GM18502 (cell line): ENCODE results near the gene XYLT1.
"Not testable (repeated sequence)": the region's sequence is repeated elsewhere in the genome, so short reads cannot be mapped to it uniquely, and the experiment has no call there.

Source experiments
- ATAC-seq: cut with Tn5 transposase; IDR thresholded peaks from one replicate; pipeline ENCODE4 v1.9.1; 2021; ENCODE audit warnings: mild to moderate bottlenecking; ENCODE audit not compliant: unreplicated experiment, poor library complexity

XYLT1 gene

DNA sequence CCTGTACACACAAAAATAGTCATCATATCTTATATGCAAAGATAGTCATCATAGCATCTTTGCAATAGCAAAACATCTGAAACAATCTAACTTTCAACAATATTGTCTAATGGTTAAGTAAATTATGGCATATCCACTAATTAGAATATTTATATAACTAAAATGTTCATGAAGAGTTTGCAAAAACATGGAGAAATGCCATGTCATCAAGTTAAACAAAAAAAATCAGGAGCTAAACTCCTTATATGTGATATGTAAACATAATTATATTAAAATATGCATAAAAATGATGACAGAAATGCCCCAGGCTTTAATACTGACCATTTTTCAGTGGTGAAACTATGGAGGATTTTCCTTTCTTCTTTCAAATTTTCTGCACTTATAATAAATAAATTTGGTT lies 22.3 kb upstream of the XYLT1 start:
- ATAC-seq = no peak

DNA sequence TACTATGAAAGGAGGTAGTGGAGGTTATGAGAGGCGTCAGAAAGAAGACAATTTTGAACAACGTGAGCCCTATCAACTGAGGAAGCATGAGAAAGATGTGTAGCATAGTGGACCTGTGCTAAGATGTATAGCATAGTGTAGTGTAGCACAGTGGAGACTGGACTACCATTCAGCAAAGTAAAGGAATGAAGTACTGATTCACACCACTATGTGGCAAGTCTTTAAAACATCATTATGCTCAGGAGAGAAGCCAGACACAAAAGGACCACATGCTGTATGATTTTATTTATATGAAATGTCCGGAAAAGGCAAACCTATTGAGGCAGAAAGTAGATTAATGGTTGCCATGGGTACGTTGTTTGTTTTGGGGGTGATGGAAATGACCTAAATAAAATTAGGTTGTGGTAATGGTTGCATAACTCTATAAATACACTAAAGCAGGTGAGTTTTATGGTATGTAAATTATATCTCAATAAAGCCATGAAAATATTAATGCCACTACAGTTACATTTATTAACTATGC lies 20.4 kb upstream of the XYLT1 start:
- no peak for ATAC-seq

DNA sequence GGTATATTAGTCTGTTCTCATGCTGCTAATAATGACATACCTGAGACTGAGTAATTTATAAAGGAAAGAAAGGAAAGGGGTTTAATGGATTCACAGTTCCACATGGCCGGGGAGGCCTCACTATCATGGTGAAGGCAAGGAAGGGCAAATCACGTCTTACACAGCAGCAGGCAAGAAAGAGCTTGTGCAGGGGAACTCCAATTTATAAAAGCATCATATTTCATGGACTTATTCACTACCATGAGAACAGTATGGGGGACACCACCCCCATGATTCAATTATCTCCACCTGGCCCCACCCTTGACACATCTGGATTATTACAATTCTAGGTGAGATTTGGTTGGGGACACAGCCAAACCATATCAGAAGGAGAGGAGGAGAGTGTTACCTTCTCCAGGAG lies 17.7 kb upstream of the XYLT1 start:
- no peak for ATAC-seq

DNA sequence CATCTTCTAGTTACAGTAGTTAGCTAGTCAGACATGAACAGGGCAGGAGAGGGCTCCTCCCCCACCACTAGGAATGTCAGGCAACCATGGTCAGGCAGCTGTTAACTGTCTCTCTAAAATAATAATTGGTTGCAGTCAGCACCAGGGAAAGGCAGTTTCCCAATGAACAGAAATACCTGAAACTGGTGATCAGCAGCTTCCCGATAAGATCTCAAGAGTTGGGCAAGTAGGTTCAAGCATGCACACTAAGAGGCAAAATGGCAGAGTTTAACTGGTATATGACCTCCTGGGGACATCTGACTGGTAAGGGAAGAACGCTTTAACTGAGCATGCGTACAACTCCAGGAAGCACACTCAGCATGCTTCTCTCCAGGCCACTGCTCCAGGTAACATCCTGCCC lies 12.6 kb upstream of the XYLT1 start:
- ATAC-seq = no peak

DNA sequence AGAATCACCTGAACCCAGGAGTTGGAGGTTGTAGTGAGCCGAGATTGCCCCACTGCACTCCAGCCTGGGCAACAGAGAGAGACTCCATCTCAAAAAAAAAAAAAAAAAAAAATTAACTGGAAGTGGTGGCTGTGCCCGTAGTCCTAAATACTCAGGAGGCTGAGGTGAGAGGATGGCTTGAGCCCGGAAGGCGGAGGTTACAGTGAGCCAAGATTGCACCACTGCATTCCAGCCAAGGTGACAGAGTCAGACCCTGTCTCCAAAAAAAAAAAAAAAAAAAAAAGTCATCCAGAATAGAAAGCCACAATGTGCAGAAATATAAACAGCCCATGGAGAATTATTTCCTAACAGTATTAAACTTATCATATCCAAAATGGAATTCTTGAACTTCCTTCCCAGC lies 11.6 kb upstream of the XYLT1 start:
- ATAC-seq = not testable (repeated sequence)

DNA sequence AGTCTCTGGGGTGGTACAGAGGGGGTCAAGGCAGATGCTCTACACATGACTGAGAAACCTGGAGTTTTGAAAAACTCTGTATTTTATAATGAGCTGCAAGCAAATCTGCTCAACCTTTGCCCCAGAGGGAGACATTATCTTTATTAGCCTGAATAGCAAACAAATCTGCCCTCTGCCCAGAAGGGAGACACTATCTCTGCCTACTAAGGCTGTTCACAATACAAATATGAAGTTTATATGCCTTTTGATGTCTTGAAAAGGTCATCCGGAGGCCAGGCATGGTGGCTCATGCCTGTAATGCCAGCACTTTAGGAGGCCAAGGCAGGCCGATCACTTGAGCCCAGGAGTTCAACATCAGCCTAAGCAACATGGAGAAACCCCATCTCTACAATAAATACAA lies 11.0 kb upstream of the XYLT1 start:
- no peak for ATAC-seq

DNA sequence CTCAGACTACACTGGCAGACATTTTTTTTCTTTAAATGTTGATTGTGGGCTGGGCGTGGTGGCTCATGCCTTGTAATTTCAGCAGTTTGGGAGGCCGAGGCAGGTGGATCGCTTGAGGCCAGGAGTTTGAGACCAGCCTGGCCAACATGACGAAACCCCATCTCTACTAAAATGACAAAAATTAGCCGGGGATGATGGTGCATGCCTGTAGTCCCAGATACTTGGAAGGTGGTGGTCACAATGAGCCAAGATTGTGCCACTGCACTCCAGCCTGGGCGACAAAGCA lies 6.4 kb upstream of the XYLT1 start:
- not testable (repeated sequence) for ATAC-seq

DNA sequence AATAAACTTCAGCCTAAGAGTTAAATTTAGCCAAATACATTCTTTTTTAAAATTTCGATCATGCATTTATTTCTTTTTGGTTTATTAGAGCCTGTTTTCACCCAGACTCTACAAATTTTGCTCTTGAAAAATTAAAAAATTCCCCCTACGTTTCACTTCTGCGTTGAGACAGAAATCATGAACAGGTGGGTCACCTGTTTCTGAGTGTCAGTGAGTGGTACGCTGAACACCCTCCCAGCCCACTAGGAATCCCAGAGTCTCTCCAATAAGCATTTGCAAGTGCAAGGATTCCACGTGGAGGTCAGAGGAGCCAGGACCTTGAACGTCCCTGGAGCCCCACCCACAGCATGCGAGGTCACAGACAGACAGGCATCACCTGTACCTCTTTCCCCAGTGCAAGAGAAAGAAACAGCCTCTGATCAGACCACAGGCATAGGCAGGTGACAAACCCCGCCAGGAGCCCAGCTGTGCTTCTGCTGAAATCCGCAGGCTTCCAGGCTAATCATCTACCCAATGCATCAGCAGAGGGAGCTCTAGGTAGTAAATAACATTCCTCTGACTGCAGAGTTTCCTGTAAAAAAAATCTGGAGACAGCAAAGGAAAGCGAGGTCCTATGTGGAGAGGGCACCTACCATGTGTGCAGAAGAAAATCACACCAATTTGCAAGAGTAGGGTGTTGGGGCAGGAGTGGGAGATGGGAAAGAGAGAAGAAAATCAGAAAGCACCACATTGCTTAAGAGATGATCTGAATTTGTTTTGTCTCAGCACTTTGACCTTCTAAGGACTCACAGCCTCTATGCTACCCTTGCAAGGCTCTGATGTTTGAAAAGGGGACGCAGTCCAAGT lies 5.9 kb upstream of the XYLT1 start:
- peak; percentile 65 for ATAC-seq

DNA sequence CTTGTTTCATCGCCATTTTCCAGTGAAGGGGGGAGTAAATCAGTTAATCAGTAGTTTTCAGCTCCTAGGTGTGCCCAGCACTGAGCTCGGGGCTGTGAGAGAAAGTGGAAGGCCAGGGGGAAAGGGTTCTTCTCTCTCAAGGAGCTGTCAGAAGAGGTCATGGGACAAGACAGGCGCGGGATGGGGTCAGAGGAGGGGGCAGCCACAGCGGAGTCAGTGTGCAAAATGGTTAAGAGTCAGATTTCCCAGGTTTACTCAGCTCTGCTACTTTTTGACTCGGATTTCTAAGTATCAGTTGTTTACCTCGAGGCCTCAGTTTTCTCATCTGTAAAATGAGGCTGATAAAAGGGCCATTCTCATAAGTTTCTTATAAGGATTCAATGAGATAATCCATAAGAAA lies 4.3 kb upstream of the XYLT1 start:
- no peak for ATAC-seq

DNA sequence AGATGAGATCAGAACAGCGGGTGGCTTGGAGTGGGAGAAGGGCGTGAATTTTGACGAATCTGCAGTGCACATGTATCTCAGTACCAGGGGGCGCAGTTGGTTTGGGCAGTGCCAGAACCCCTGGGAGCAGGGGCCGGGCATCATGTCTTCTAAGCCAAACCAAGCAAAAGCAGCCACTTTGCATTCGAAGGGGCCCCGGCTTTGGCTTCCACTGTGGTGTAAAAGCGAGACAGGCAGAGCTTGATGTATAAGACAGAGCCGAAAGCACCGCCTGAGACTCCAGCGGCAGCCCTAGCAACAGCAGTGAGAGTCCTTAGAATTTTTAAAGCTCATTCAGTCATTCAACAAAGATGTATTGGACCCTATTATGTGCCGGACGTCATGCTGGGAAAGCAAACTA lies 3.8 kb upstream of the XYLT1 start:
- peak; percentile 43 for ATAC-seq

DNA sequence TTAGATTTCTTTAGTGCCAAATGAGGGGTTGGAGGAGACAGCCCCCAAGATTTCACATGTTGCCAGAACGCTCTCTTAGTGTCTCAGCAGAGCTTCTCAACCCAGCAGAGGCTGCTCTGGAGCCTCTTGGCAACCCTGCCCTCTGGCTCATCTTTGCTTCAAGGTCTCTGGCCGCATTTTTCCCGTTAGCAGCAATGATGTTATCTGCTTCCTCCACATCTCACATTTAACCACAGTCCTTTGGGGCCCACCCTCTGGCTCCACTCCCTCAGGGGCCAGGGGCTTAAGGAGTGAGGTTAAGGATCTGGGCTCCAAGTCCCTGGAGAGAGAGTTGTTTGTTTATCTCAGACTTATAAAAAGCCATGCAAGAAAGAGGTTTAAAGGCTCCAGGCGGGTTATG lies 3.3 kb upstream of the XYLT1 start:
- ATAC-seq = no peak

DNA sequence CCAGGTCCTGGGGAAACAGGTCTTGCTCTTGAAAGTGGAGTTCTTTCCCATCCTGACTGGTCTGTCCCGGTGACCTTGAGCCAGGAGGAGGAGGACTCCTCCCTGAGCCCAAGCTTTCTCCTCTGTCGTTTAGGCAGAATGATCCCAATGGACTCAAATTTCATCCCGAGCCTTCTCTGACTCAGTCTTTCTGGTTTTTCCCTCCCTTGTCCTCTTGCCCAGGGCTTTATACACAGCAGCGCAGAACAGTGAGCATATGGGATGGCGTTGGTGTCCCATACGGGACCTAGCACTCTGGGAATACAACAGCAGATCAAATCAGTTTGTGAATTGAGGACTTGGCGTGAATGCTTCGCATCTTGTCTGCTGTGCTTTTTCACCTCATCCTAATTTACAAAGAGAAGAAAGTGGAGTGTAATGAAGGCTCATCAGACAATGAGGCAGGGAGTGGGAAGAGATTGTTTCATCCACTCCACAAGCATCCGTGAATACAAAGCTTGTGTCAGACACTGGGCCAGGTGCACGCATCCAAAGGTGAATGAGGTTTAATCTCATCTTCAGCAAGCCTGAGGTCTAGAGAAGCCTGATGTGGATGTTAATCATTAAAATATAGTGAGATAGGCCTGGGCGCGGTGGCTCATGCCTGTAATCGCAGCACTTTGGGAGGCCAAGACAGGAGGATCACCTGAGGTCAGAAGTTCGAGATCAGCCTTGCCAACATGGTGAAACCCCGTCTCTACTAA lies 1.1 kb upstream of the XYLT1 start:
- no peak for ATAC-seq

DNA sequence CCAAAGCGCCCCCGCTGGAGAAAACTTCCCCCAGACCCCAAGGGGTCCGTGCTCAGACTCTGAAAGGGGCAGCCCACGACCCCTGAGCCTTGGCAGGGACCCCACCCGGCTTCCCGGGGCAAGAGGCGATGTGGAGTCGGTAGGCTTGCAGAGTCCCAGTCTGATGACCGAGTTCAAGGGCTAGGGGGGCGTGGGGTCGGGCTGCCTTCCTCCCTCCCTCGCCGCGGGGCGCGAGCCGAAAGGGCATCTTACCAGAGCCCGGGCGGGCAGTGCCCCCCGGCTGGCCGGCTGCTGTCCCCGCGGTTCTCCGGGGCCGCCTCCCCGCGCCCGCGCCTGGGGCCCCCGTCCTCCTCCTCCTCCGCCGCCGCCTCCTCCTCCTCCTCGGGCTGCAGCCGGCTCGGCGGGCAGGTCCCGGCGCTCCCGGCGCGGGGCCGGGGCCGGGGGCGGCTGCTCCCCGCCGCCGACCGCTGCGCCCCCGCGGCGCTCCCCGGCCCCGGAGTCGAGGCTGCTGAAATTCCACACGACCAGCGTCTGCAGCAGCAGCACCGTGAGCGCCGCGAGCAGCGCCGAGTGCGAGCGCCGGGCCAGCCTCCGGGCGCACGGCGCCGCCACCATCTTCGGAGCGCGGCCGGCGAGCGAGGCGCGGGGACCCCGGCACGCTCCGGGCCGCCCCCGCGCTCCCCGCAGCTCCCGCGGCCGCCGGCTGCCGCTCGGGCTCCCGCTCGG lies 415 bp downstream of the XYLT1 start:
- no peak for ATAC-seq

DNA sequence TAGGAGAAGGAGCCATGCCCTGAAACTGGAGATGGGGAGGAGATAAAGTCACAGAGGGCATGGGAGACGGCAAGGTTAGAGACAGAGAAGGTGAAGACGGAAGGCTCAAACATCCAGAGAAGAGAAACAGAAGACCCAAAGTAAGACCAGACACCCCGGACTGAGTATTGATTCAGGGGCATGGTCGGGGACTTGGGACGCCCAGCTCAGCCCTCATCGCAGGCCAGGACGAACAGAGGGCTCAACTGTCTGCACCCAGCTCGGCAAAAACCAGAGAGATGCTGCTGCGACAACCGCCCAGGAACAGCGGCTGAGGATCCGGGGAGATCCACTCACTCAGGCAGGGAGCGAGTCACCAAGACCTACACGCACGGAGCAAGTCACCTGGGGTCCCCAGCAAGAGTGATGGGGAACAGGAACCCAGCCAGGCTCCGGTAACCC lies 999 bp downstream of the XYLT1 start:
- ATAC-seq = no peak

DNA sequence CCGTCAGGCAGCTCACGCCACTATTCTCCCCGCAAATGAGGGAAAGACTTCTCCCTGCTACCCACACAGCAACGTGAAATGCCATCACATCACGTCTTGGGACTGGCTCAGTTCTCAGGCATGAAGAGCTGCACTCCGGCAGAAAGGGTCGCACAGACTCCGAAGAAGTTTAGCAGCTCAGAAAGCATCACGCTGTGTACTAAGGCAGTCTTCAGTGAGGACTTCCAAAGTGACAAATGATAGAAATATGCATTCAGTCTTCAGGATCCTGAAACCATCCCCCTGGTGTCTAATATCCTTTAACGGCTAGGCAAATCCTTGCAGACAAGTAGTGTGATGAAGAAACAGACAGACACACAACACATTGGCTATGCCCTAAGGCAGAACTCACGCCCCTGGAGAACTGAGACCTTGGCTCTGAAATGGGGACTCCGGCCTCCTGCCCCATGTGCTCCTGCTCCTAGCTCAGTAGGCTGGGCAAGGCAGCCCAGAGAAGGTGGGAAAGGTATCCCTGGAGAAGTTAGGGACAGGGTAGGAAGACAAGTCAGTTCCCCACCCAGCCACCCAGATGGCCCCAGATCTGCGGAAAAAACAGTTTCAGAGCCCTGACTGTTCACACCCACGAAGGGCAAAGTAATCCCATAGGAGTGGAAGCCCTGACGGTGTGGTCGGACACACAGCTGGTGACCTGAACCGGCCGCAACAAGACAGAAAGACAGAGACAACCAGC lies 1.6 kb downstream of the XYLT1 start:
- ATAC-seq = no peak

DNA sequence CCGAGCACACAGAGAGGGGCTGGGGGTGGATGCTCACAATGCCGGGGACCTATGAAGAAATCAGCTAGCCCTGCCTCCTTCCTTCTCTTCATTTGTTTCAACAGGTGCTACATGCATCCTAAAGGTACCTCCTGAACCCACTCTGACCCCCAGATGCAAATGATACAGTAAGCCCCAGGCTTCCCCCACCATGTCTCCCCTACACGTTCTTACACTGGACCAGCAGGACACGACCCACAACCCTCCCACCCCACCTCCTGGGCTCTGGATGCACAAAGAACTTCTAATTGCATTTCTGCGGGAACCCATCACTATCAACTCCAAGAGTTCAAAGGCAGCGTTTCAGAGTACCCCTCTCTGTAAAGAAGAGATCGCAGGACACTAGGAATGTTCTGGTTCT lies 2.1 kb downstream of the XYLT1 start:
- no peak for ATAC-seq

DNA sequence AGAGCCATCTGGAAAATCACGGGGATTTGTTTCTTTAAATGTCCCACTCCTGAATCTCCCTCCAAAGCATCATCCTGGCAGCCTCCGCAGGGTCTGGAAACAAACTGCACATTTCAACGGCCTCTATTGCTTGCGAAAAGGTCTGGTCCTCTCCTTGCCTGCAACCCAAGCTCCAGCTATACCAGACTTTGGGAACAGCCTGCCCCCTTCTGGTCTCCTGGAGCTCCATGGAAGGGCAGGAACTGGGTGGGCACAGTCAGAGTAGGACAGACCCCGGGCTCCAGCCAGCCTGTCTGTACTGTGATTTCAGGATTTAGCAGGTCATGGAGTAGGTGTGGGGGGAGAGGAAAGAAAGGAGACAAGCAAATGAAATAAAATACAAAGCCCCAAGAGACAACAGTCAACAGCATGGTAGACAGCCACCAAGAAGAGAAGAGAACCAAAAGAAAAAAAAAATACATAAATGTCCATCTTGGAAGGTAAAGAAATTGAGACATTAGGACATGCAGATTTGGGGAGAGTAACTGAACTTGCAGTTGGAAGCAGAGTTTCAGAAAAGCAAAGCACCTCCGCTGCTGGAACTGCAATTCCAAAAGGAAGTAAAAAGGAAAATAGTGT lies 2.7 kb downstream of the XYLT1 start:
- no peak for ATAC-seq

DNA sequence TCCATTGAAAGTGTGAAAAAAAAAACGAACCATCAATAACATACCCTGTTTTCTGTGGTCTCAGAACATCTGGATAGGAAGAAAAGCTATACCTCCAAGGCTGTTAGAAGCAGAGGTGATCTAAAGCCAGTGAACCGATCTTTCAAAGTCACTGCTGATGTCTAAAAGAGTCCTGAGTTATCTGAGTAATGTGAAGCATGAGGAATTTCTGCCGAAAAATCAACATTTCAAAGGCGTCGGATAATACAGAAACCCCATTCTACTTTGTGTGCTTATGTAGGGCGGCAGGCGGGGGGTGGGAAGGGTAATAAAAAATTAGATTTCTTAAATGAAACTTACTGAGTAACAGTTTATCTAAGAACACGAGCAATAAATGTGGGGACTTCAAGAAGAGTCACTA lies 3.9 kb downstream of the XYLT1 start:
- no peak for ATAC-seq

DNA sequence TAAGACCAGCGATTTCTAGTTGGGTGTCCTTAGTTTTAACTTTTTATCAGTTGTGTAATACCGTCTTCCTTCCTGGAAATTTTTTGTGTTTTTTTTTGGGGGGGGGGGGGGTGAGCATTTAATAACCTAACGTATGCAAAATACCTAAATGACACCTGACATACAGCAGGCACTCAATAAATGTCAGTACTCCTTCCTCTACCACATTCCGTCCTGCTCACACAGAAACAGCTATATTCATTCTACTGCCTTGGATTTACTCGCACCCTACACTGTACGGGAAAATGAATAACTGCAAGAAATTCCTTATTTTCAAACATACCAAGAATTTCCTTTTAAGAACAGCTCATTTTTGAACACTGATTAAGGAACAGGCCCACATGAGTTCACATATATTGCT lies 5.3 kb downstream of the XYLT1 start:
- ATAC-seq = no peak

DNA sequence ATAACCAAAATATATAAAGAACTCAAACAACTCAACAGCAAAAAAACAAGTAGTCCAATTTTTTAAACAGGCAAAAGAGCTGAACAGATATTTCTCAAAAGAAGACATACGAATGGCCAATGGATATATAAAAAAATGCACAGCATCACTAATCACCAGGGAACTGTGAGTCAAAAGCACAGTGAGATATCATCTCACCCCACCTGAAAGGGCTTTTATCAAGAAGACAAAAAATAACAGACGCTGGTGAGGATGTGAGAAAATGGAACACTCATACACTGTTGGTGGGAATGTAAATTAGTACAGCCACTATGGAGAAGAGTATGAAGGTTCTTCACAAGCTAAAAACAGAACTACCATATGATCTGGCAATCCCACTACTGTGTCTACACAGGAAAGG lies 7.4 kb downstream of the XYLT1 start:
- ATAC-seq = no peak
